IMR-90 (cell line): ENCODE data around the gene TBCK. TPM values are rescaled to one million over a fixed set of nuclear protein-coding genes. Genes with fewer than 3 reads are reported as not detected.

Experiments used
- ATAC-seq: fragments of 200-7000 bp; cut with Tn5 transposase; 2 replicates; pipeline ENCODE4 v1.9.1; 2020; ENCODE audit warnings: low read depth, mild to moderate bottlenecking, moderate library complexity
- BruUV-seq: library from RNA; stranded (reverse); fragments of 400-500 nt; replicated peaks from 2 replicates; lab custom pipeline; 2021; lab: Mats Ljungman, UMichigan
- CTCF ChIA-PET: fragments of 300-600 bp; formaldehyde crosslinking; extraction: SDS; loops from one replicate; lab custom pipeline; 2021; ENCODE audit warnings: antibody characterized with exemption; lab: Yijun Ruan, JAX
- POLR2A ChIA-PET: fragments of 300-600 bp; sonication (Branson Sonifier 250); formaldehyde crosslinking; loops from one replicate; lab custom pipeline; 2022; ENCODE audit warnings: antibody characterized with exemption; ENCODE audit not compliant: unreplicated experiment; lab: Charles Lee
- DNase-seq: peaks from one replicate; pipeline ENCODE4 v3.0.0; 2013
- H2AFZ ChIP-seq: replicated peaks from 2 replicates; pipeline ENCODE3; 2013; ENCODE audit warnings: low read length, mild to moderate bottlenecking; ENCODE audit not compliant: poor library complexity
- H2AK5ac ChIP-seq: 2 replicates; pipeline ENCODE4 v1.6.1; 2013; ENCODE audit warnings: low read depth, low read length, inconsistent platforms
- H2AK9ac ChIP-seq: replicated peaks from 2 replicates; pipeline ENCODE3; 2013; ENCODE audit warnings: mild to moderate bottlenecking, low read depth, low read length, moderate library complexity; ENCODE audit not compliant: poor library complexity
- H2BK120ac ChIP-seq: 2 replicates; pipeline ENCODE4 v1.6.1; 2013; ENCODE audit warnings: low read depth, low read length, inconsistent platforms
- H2BK15ac ChIP-seq: 3 replicates; pipeline ENCODE4 v1.6.1; 2013; ENCODE audit warnings: low read depth, low read length, inconsistent platforms
- H2BK20ac ChIP-seq: 2 replicates; pipeline ENCODE4 v1.6.1; 2013; ENCODE audit warnings: low read depth, mild to moderate bottlenecking, inconsistent platforms, low read length, moderate library complexity
- H2BK5ac ChIP-seq: 2 replicates; pipeline ENCODE4 v1.6.1; 2013; ENCODE audit warnings: mild to moderate bottlenecking, low read depth, low read length, inconsistent platforms; ENCODE audit not compliant: poor library complexity, severe bottlenecking
- H3K14ac ChIP-seq: replicated peaks from 2 replicates; pipeline ENCODE4 v1.6.1; 2013; ENCODE audit warnings: low read depth, low read length, inconsistent platforms
- H3K18ac ChIP-seq: 2 replicates; pipeline ENCODE4 v1.6.1; 2013; ENCODE audit warnings: low read depth, low read length, control low read depth
- H3K23ac ChIP-seq: 2 replicates; pipeline ENCODE4 v1.6.1; 2013; ENCODE audit warnings: low read depth, low read length, inconsistent platforms
- H3K27ac ChIP-seq: 2 replicates; pipeline ENCODE4 v1.5.1; 2013; ENCODE audit warnings: mild to moderate bottlenecking, control low read depth, low read length; ENCODE audit not compliant: insufficient read depth
- H3K27me3 ChIP-seq: 2 replicates; pipeline ENCODE4 v1.6.1; 2013; ENCODE audit warnings: low read length; ENCODE audit not compliant: control insufficient read depth, insufficient read depth
- H3K36me3 ChIP-seq: 2 replicates; pipeline ENCODE4 v1.6.1; 2013; ENCODE audit warnings: low read length, mixed read lengths; ENCODE audit not compliant: control insufficient read depth, insufficient read depth
- H3K4ac ChIP-seq: 2 replicates; pipeline ENCODE4 v1.6.1; 2013; ENCODE audit warnings: low read depth, low read length, inconsistent platforms
- H3K4me1 ChIP-seq: 2 replicates; pipeline ENCODE4 v1.6.1; 2013; ENCODE audit warnings: low read length, mixed read lengths; ENCODE audit not compliant: control insufficient read depth, insufficient read depth
- H3K4me2 ChIP-seq: 2 replicates; pipeline ENCODE4 v1.6.1; 2013; ENCODE audit warnings: low read depth, mild to moderate bottlenecking, control low read depth, low read length, moderate library complexity
- H3K4me3 ChIP-seq: 2 replicates; pipeline ENCODE4 v1.5.1; 2013; ENCODE audit warnings: low read depth, mild to moderate bottlenecking, control low read depth, low read length, moderate library complexity; ENCODE audit not compliant: insufficient read depth
- H3K56ac ChIP-seq: 2 replicates; pipeline ENCODE4 v1.6.1; 2013; ENCODE audit warnings: low read length, inconsistent platforms; ENCODE audit not compliant: insufficient read depth; ENCODE audit errors: extremely low read depth
- H3K79me1 ChIP-seq, 2 experiments: 2 replicates each; pipeline ENCODE4 v1.6.1; 2013; ENCODE audit warnings: low read length in 2 of 2, inconsistent platforms in 1 of 2, low read depth in 1 of 2
- H3K9ac ChIP-seq: 2 replicates; pipeline ENCODE4 v1.6.1; 2013; ENCODE audit warnings: low read depth, low read length, control low read depth
- H3K9me1 ChIP-seq: 2 replicates; pipeline ENCODE4 v1.6.1; 2013; ENCODE audit warnings: low read length, inconsistent platforms; ENCODE audit not compliant: insufficient read depth
- H3K9me3 ChIP-seq: 2 replicates; pipeline ENCODE4 v1.6.1; 2013; ENCODE audit warnings: low read length; ENCODE audit not compliant: control insufficient read depth, insufficient read depth
- H4K20me1 ChIP-seq: 2 replicates; pipeline ENCODE4 v1.6.1; 2013; ENCODE audit warnings: low read length, inconsistent platforms; ENCODE audit not compliant: insufficient read depth
- H4K5ac ChIP-seq: 2 replicates; pipeline ENCODE4 v1.6.1; 2013; ENCODE audit warnings: mild to moderate bottlenecking, low read depth, low read length, control low read depth
- H4K8ac ChIP-seq, 2 experiments: 2 replicates each; pipeline ENCODE4 v1.6.1; 2013; ENCODE audit warnings: low read depth in 2 of 2, low read length in 2 of 2, control low read depth in 1 of 2, inconsistent platforms in 1 of 2
- H4K91ac ChIP-seq: 2 replicates; pipeline ENCODE4 v1.6.1; 2013; ENCODE audit warnings: low read depth, low read length, inconsistent platforms; ENCODE audit not compliant: insufficient read depth
- BHLHE40 ChIP-seq: fragments of 150-350 bp; IDR thresholded peaks from 2 replicates; pipeline ENCODE4 v1.6.1; 2016; ENCODE audit warnings: mild to moderate bottlenecking, low read depth, low read length
- CEBPB ChIP-seq: IDR thresholded peaks from 2 replicates; pipeline ENCODE4 v1.6.1; 2012; ENCODE audit warnings: low read depth, low read length, improper control_type of control experiment
- CHD1 ChIP-seq: IDR thresholded peaks from 2 replicates; pipeline ENCODE4 v1.6.1; 2012; ENCODE audit warnings: low read depth, low read length, improper control_type of control experiment
- FOS ChIP-seq: fragments of 150-350 bp; IDR thresholded peaks from 2 replicates; pipeline ENCODE4 v1.6.1; 2016; ENCODE audit warnings: low read depth, low read length
- MAFK ChIP-seq: IDR thresholded peaks from 2 replicates; pipeline ENCODE4 v1.6.1; 2012; ENCODE audit warnings: low read depth, low read length, improper control_type of control experiment
- MAZ ChIP-seq: IDR thresholded peaks from 2 replicates; pipeline ENCODE4 v1.6.1; 2012; ENCODE audit warnings: low read depth, mild to moderate bottlenecking, low read length, improper control_type of control experiment, moderate library complexity, borderline replicate concordance
- MXI1 ChIP-seq: IDR thresholded peaks from 2 replicates; pipeline ENCODE4 v1.6.1; 2012; ENCODE audit warnings: low read depth, mild to moderate bottlenecking, low read length, moderate library complexity, borderline replicate concordance
- NFE2L2 ChIP-seq: fragments of 150-350 bp; IDR thresholded peaks from 2 replicates; pipeline ENCODE4 v1.6.1; 2016; ENCODE audit warnings: low read depth, mild to moderate bottlenecking, low read length
- POLR2A ChIP-seq: IDR thresholded peaks from 2 replicates; pipeline ENCODE4 v1.6.1; 2012; ENCODE audit warnings: mild to moderate bottlenecking, low read depth, low read length
- RAD21 ChIP-seq: IDR thresholded peaks from 2 replicates; pipeline ENCODE4 v1.6.1; 2012; ENCODE audit warnings: low read length, improper control_type of control experiment
- RCOR1 ChIP-seq: IDR thresholded peaks from 2 replicates; pipeline ENCODE4 v1.6.1; 2012; ENCODE audit warnings: mild to moderate bottlenecking, low read length, improper control_type of control experiment; ENCODE audit not compliant: insufficient replicate concordance
- RFX5 ChIP-seq: IDR thresholded peaks from 2 replicates; pipeline ENCODE4 v1.8.0; 2012; ENCODE audit warnings: low read depth, mild to moderate bottlenecking, low read length, moderate library complexity
- SMC3 ChIP-seq: fragments of 150-350 bp; IDR thresholded peaks from 2 replicates; pipeline ENCODE4 v1.6.1; 2016; ENCODE audit warnings: low read depth, mild to moderate bottlenecking, antibody characterized with exemption, low read length, moderate library complexity
- WGBS, 2 experiments: methylation state at CpG; one replicate each; pipeline versions ENCODE4 v1.1.5 to v1.1.7; 2013; ENCODE audit warnings: missing lambda C conversion rate in 2 of 2; ENCODE audit not compliant: insufficient read length in 1 of 2; ENCODE audit errors: extremely low coverage in 2 of 2; 5-methylcytosine and 5-hydroxymethylcytosine counted together
- dilution Hi-C: fragments of 300-500 bp; cut with HindIII; formaldehyde crosslinking; loops from one replicate; pipeline ENCODE4 v1.14.3; 2018; ENCODE audit warnings: low sequenced_read_pairs; ENCODE audit not compliant: unreplicated experiment
- in situ Hi-C: fragments of 300-500 bp; cut with MboI; formaldehyde crosslinking; loops from 3 replicates; pipeline ENCODE4 v1.14.3; 2019; ENCODE audit warnings: low sequenced_read_pairs, inconsistent platforms, mixed read lengths
- intact Hi-C: fragments of 100-400 bp; cut with micrococcal nuclease; formaldehyde crosslinking; loops from 2 replicates; pipeline ENCODE4 v1.10.0; 2022
- polyA plus RNA-seq, 3 experiments: library from polyadenylated mRNA; depleted of rRNA; stranded (reverse); fragments of >200 nt; gene quantifications; 2 replicates each; pipeline ENCODE4 v1.2.3, GENCODE V29; 2012; ENCODE audit warnings: low replicate concordance in 1 of 3
- total RNA-seq: library from RNA; depleted of rRNA; stranded (reverse); fragments of >200 nt; gene quantifications from 2 replicates; pipeline ENCODE4 v1.2.3, GENCODE V29; 2012
- TF ChIP-seq, protein P1 (sequence below): conservative IDR thresholded peaks from 2 replicates; pipeline ENCODE4 v1.5.1; 2012; ENCODE audit warnings: mild to moderate bottlenecking, low read depth, low read length, improper control_type of control experiment
- TF ChIP-seq, protein P2 (sequence below): fragments of 150-350 bp; IDR thresholded peaks from 2 replicates; pipeline ENCODE4 v1.6.1; 2016; ENCODE audit warnings: low read depth, mild to moderate bottlenecking, low read length, moderate library complexity, borderline replicate concordance
- TF ChIP-seq, protein P3 (sequence below): fragments of 150-350 bp; IDR thresholded peaks from 2 replicates; pipeline ENCODE4 v1.6.1; 2017; ENCODE audit warnings: mild to moderate bottlenecking, antibody characterized with exemption, low read length, low read depth

Gene TBCK
- total and polyA plus RNA-seq, 2 of the 4 experiments (the other 2 are of a cell fraction), result 10.7 to 29.9 TPM

DNA sequence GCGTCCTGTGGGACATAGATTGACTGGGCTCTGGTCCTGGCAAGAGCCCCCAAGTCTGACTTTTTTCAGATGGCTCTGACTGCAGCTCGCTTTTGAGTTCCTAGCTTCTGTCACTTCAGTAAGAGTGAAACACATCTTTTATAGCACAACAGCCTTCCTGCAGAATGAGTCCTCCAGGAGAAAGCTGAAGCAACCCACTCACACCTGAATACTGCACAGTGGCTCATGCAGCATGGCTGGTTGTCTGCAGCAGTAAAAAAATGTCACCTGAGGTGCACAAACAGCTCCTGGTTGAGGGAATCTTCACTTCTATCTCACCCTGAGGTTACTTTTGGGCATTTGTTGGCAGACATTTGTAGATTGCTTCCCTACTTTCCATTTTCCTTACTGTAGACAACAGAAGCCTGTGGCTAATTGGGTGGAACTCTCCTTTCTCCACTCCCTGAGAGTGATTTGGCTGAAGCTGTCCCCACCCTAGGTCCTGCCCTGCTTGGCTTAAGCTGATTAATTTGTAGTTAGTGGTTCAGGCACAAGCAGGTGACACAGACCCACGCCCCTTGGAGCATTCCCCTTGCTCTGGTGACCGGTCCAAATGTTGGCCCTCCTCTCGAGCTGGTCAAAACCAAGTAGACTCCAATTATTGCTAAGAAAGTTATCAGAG, 321.0 kb downstream of the TBCK start:
- TF ChIP-seq SMC3, result no peak
- no peak for TF ChIP-seq FOS
- no peak for TF ChIP-seq CHD1
- TF ChIP-seq MAZ, result no peak
- TF ChIP-seq BHLHE40, result no peak
- no peak for TF ChIP-seq POLR2A
- no peak for TF ChIP-seq MAFK
- TF ChIP-seq, protein P1, sequence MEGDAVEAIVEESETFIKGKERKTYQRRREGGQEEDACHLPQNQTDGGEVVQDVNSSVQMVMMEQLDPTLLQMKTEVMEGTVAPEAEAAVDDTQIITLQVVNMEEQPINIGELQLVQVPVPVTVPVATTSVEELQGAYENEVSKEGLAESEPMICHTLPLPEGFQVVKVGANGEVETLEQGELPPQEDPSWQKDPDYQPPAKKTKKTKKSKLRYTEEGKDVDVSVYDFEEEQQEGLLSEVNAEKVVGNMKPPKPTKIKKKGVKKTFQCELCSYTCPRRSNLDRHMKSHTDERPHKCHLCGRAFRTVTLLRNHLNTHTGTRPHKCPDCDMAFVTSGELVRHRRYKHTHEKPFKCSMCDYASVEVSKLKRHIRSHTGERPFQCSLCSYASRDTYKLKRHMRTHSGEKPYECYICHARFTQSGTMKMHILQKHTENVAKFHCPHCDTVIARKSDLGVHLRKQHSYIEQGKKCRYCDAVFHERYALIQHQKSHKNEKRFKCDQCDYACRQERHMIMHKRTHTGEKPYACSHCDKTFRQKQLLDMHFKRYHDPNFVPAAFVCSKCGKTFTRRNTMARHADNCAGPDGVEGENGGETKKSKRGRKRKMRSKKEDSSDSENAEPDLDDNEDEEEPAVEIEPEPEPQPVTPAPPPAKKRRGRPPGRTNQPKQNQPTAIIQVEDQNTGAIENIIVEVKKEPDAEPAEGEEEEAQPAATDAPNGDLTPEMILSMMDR, result no peak
- no peak for TF ChIP-seq RCOR1
- TF ChIP-seq, protein P2, sequence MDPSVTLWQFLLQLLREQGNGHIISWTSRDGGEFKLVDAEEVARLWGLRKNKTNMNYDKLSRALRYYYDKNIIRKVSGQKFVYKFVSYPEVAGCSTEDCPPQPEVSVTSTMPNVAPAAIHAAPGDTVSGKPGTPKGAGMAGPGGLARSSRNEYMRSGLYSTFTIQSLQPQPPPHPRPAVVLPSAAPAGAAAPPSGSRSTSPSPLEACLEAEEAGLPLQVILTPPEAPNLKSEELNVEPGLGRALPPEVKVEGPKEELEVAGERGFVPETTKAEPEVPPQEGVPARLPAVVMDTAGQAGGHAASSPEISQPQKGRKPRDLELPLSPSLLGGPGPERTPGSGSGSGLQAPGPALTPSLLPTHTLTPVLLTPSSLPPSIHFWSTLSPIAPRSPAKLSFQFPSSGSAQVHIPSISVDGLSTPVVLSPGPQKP, result no peak
- no peak for TF ChIP-seq MXI1
- no peak for TF ChIP-seq RAD21
- no peak for TF ChIP-seq RFX5
- no peak for TF ChIP-seq CEBPB
- TF ChIP-seq, protein P3, sequence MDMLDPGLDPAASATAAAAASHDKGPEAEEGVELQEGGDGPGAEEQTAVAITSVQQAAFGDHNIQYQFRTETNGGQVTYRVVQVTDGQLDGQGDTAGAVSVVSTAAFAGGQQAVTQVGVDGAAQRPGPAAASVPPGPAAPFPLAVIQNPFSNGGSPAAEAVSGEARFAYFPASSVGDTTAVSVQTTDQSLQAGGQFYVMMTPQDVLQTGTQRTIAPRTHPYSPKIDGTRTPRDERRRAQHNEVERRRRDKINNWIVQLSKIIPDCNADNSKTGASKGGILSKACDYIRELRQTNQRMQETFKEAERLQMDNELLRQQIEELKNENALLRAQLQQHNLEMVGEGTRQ, result no peak
- no peak for TF ChIP-seq NFE2L2
- DNase-seq (no peak), ATAC-seq (no peak)
- Histone ChIP-seq H2BK20ac (no peak overlapping the region), H3K9ac (no peak overlapping the region), H4K5ac (no peak overlapping the region), H2BK15ac (no peak overlapping the region), H3K4ac (no peak overlapping the region), H4K8ac (no peak overlapping the region), H3K36me3 (no peaks in the 10 kb centered on the region), H3K79me1 (no peaks in the 10 kb centered on the region), H2AK9ac (no peak overlapping the region), H3K56ac (no peak overlapping the region), H3K18ac (no peak overlapping the region), H2BK5ac (no peak overlapping the region), H3K23ac (no peak overlapping the region), H2AFZ (no peak overlapping the region), H3K27ac (no peak overlapping the region), H2BK120ac (no peak overlapping the region), H3K9me1 (no peaks in the 10 kb centered on the region), H3K14ac (no peak overlapping the region), H3K4me1 (no peaks in the 10 kb centered on the region), H4K91ac (no peak overlapping the region), H3K9me3 (no peaks in the 10 kb centered on the region), H3K4me2 (no peak overlapping the region), H2AK5ac (no peak overlapping the region), H3K4me3 (no peak overlapping the region), H4K20me1 (no peaks in the 10 kb centered on the region), H3K27me3 (peaks cover 2% of the 10 kb centered on the region)
- in situ Hi-C loops (no loop called here), dilution Hi-C loops (no loop called here), intact Hi-C loops (no loop called here)
- no CpG with 5 or more reads among the region's 5 CpGs for WGBS, 2 experiments
- ChIA-PET CTCF (interaction anchor here (0.7 kb wide), 1 partner anchor 936 kb away, joined by 3 read pairs; no protein-coding TSS in a partner anchor), POLR2A (no interaction called here)
- no TSS peak for BruUV-seq
